HepG2 (cell line): Measurements from ENCODE around the gene GNG3. TPM values are rescaled to one million over a fixed set of nuclear protein-coding genes. Genes with fewer than 3 reads are reported as not detected.

Experiments used
- ATAC-seq: fragments of 200-7000 bp; cut with Tn5 transposase; 3 replicates; pipeline ENCODE4 v1.9.1; 2020; ENCODE audit warnings: mild to moderate bottlenecking, moderate library complexity
- BruUV-seq: library from RNA; stranded (reverse); fragments of 400-500 nt; replicated peaks from 2 replicates; lab custom pipeline; 2021; lab: Mats Ljungman, UMichigan
- CTCF ChIA-PET: fragments of 300-600 bp; formaldehyde crosslinking; extraction: SDS; loops from one replicate; lab custom pipeline; 2021; ENCODE audit warnings: low total read pairs, inconsistent platforms, low intra/inter-chr PET ratio; lab: Yijun Ruan, JAX
- POLR2A ChIA-PET: fragments of 350-600 bp; sonication (Branson Sonifier 250); formaldehyde crosslinking; loops from one replicate; lab custom pipeline; 2020; ENCODE audit warnings: antibody characterized with exemption, inconsistent platforms; lab: Yijun Ruan, JAX
- DNase-seq: peaks from one replicate; pipeline ENCODE4 v3.0.0-alpha.2; 2015; ENCODE audit warnings: low spot score
- FAIRE-seq: peaks from 3 replicates; lab custom pipeline; 2011; peaks lifted over from hg19 to GRCh38; lab: Jason Lieb, UNC
- H2AFZ ChIP-seq: one replicate; pipeline ENCODE4 v1.6.1; 2011; ENCODE audit warnings: low read length, inconsistent platforms
- H3K27ac ChIP-seq: fragments of 300-600 bp; 3 replicates; pipeline ENCODE4 v1.8.0; 2011; ENCODE audit warnings: mixed run types, mild to moderate bottlenecking, mixed read lengths, low read length, inconsistent platforms; ENCODE audit not compliant: insufficient read depth; ENCODE audit errors: extremely low read length
- H3K27me3 ChIP-seq, 2 experiments: fragments of 200-600 bp in 1 of 2; 2 replicates in 1 of 2; 3 replicates in 1 of 2; pipeline versions ENCODE4 v1.6.0 to v1.8.0; 2011; ENCODE audit warnings: low read length in 2 of 2, mild to moderate bottlenecking in 2 of 2, moderate library complexity in 2 of 2, inconsistent platforms in 1 of 2; ENCODE audit not compliant: insufficient read depth in 2 of 2, control insufficient read depth in 1 of 2
- H3K36me3 ChIP-seq, 2 experiments: fragments of 200-600 bp in 1 of 2; replicated peaks in 1 of 2; 2 replicates in 1 of 2; 3 replicates in 1 of 2; pipeline versions ENCODE4 v1.5.1 to v1.8.0; 2011; ENCODE audit warnings: low read length in 2 of 2, inconsistent platforms in 1 of 2; ENCODE audit not compliant: insufficient read depth in 2 of 2, control insufficient read depth in 1 of 2
- H3K4me1 ChIP-seq: 2 replicates; pipeline ENCODE4 v1.5.1; 2012; ENCODE audit warnings: low read length, inconsistent platforms; ENCODE audit not compliant: insufficient read depth
- H3K4me2 ChIP-seq: 2 replicates; pipeline ENCODE4 v1.6.0; 2011; ENCODE audit warnings: low read depth, low read length, inconsistent platforms
- H3K4me3 ChIP-seq, 3 experiments: fragments of 200-600 bp in 1 of 3; sonication (generic), shearing (Covaris generic) in 1 of 3; replicated peaks in 1 of 3; 2 replicates each; pipeline ENCODE4 v1.5.1; 2011 to 2016; ENCODE audit warnings: low read length in 3 of 3, inconsistent platforms in 2 of 3, low read depth in 2 of 3, mild to moderate bottlenecking in 2 of 3, control low read depth in 1 of 3, mixed read lengths in 1 of 3; ENCODE audit not compliant: insufficient read depth in 1 of 3
- H3K79me2 ChIP-seq: one replicate; pipeline ENCODE4 v1.6.1; 2011; ENCODE audit warnings: low read length, inconsistent platforms; ENCODE audit not compliant: insufficient read depth
- H3K9ac ChIP-seq: 2 replicates; pipeline ENCODE4 v1.6.0; 2011; ENCODE audit warnings: mild to moderate bottlenecking, low read depth, low read length, inconsistent platforms; ENCODE audit not compliant: insufficient read depth
- H3K9me3 ChIP-seq: 2 replicates; pipeline ENCODE4 v1.5.1; 2012; ENCODE audit warnings: mild to moderate bottlenecking, low read length
- H4K20me1 ChIP-seq: 2 replicates; pipeline ENCODE4 v1.6.0; 2011; ENCODE audit warnings: inconsistent platforms, mild to moderate bottlenecking, low read length, moderate library complexity; ENCODE audit not compliant: insufficient read depth
- EED ChIP-seq: sonication (generic); formaldehyde crosslinking; IDR thresholded peaks from 2 replicates; pipeline ENCODE4 v1.5.0; 2020; ENCODE audit warnings: mild to moderate bottlenecking, missing genetic modification reagents
- GABPB1 ChIP-seq: IDR thresholded peaks from 2 replicates; pipeline ENCODE4 v1.6.1; 2016; ENCODE audit warnings: mild to moderate bottlenecking, missing genetic modification reagents, moderate library complexity, missing compliant biosample characterization
- HNF4A ChIP-seq: sonication (generic); formaldehyde crosslinking; IDR thresholded peaks from 2 replicates; pipeline ENCODE4 v1.4.0; 2020; ENCODE audit warnings: missing genetic modification reagents
- HOXA3 ChIP-seq: sonication (generic); formaldehyde crosslinking; IDR thresholded peaks from 2 replicates; pipeline ENCODE4 v1.5.0; 2020; ENCODE audit warnings: missing genetic modification reagents
- MAX ChIP-seq: IDR thresholded peaks from 2 replicates; pipeline ENCODE4 v1.6.1; 2012; ENCODE audit warnings: inconsistent platforms
- MAZ ChIP-seq, 2 experiments: sonication (generic) in 1 of 2; formaldehyde crosslinking in 1 of 2; IDR thresholded peaks; 2 replicates each; pipeline versions ENCODE4 v1.5.0 to v1.6.1; 2012 to 2020; ENCODE audit warnings: low read depth in 2 of 2, mild to moderate bottlenecking in 2 of 2, borderline replicate concordance in 1 of 2, improper control_type of control experiment in 1 of 2, low read length in 1 of 2, missing genetic modification reagents in 1 of 2, moderate library complexity in 1 of 2
- NR2C2 ChIP-seq: sonication (generic); formaldehyde crosslinking; IDR thresholded peaks from 2 replicates; pipeline ENCODE4 v1.4.0; 2020; ENCODE audit warnings: missing genetic modification reagents, mild to moderate bottlenecking, moderate library complexity, borderline replicate concordance
- NR2F6 ChIP-seq, 2 experiments: IDR thresholded peaks; 2 replicates each; pipeline ENCODE4 v1.6.1; 2016; ENCODE audit warnings: antibody characterized with exemption in 1 of 2, mild to moderate bottlenecking in 1 of 2
- PHF21A ChIP-seq: sonication (generic); formaldehyde crosslinking; IDR thresholded peaks from 2 replicates; pipeline ENCODE4 v1.5.0; 2020; ENCODE audit warnings: mild to moderate bottlenecking, missing genetic modification reagents
- POLR2A ChIP-seq, 2 experiments: IDR thresholded peaks; 2 replicates each; pipeline ENCODE4 v1.6.1; 2011; ENCODE audit warnings: low read depth in 2 of 2, low read length in 2 of 2, mild to moderate bottlenecking in 1 of 2, moderate library complexity in 1 of 2; ENCODE audit not compliant: insufficient read depth in 1 of 2
- SALL2 ChIP-seq: sonication (generic); formaldehyde crosslinking; IDR thresholded peaks from 2 replicates; pipeline ENCODE4 v1.8.1; 2023; ENCODE audit warnings: mild to moderate bottlenecking, missing genetic modification reagents, inconsistent platforms
- SAP130 ChIP-seq: IDR thresholded peaks from 2 replicates; pipeline ENCODE4 v1.6.1; 2016; ENCODE audit warnings: low read depth
- TOPORS ChIP-seq: sonication (generic); formaldehyde crosslinking; IDR thresholded peaks from 2 replicates; pipeline ENCODE4 v1.8.0; 2023; ENCODE audit warnings: mild to moderate bottlenecking, missing genetic modification reagents
- ZKSCAN8 ChIP-seq: IDR thresholded peaks from 2 replicates; pipeline ENCODE4 v1.6.1; 2016; ENCODE audit warnings: borderline replicate concordance, missing genetic modification reagents, missing compliant biosample characterization
- ZNF263 ChIP-seq: sonication (generic); formaldehyde crosslinking; IDR thresholded peaks from 2 replicates; pipeline ENCODE4 v1.4.0; 2020; ENCODE audit warnings: missing genetic modification reagents
- ZNF333 ChIP-seq: sonication (generic); formaldehyde crosslinking; IDR thresholded peaks from 2 replicates; pipeline ENCODE4 v1.4.0; 2020; ENCODE audit warnings: mild to moderate bottlenecking, missing genetic modification reagents, borderline replicate concordance
- ZNF574 ChIP-seq: sonication (generic); formaldehyde crosslinking; IDR thresholded peaks from 2 replicates; pipeline ENCODE4 v1.4.0; 2020; ENCODE audit warnings: missing genetic modification reagents
- WGBS: methylation state at CpG from one replicate; pipeline ENCODE4 v1.1.6; 2017; ENCODE audit warnings: low lambda C conversion rate; 5-methylcytosine and 5-hydroxymethylcytosine counted together
- in situ Hi-C: cut with HindIII; loops from 2 replicates; pipeline ENCODE4 v1.10.0; 2017; ENCODE audit warnings: low pct_unique_long_range_greater_than_20kb; ENCODE audit not compliant: extremely low pct_ligation_motif_present
- intact Hi-C: fragments of 100-400 bp; cut with micrococcal nuclease; formaldehyde crosslinking; loops from one replicate; pipeline ENCODE4 v1.10.0; 2022; ENCODE audit not compliant: unreplicated experiment
- polyA plus RNA-seq, 8 experiments: library from polyadenylated mRNA; depleted of rRNA in 3 of 8; stranded (reverse) in 7 of 8; unstranded in 1 of 8; fragments of >200 nt; fragmentation: Illumina TruSeq in 4 of 8; extraction: Trizol in 4 of 8; gene quantifications; 2 replicates each; pipeline versions ENCODE4 v1.2.1 to v1.2.3, GENCODE V29; 2011 to 2016; ENCODE audit warnings: low read depth in 4 of 8, missing spikeins in 1 of 8, mixed read lengths in 1 of 8; ENCODE audit not compliant: insufficient read depth in 1 of 8
- total RNA-seq, 5 experiments: library from RNA; depleted of rRNA; stranded (reverse); fragments of >200 nt; fragmentation: Illumina TruSeq; extraction: Trizol; gene quantifications; 2 replicates each; pipeline ENCODE4 v1.2.3, GENCODE V29; 2016; ENCODE audit warnings: low read depth in 1 of 5

GNG3 gene
- total and polyA plus RNA-seq, 2 of the 13 experiments (the other 11 are each of a cell fraction or from before 2014, with no cell fraction given): not detected

- no peak for TF ChIP-seq EED (CRISPR knock-in tag)
- no peak for TF ChIP-seq TOPORS
Measured at GRCh38 chr11:62667460-62667859, 40.0 kb upstream of the GNG3 start (continued).

- no TSS peak for BruUV-seq
- CTCF ChIA-PET: no interaction called here
- no peaks in the 10 kb centered on the region; a peak in 1 of 5 replicates for H3K27me3 ChIP-seq
- DNase-seq (peak; percentile 47), ATAC-seq (peak; percentile 7), FAIRE-seq (peak; percentile 60)
- H3K79me2 ChIP-seq: peaks cover 49% of the 10 kb centered on the region
- 66% methylated on average over 4 of the region's 4 CpGs for WGBS
- H2AFZ ChIP-seq: no peak overlapping the region
- in situ Hi-C loops: no loop called here
- POLR2A ChIA-PET: interaction anchor here (1.4 to 6.6 kb wide), 12 partner anchors 11 to 172 kb away, joined by 3 to 53 read pairs (median 10); partner anchors contain the start of genes B3GAT3, GANAB, INTS5 and MTA2
- peak overlapping the region in 1 of 3 experiments; percentile 38; a peak in 1 of 6 replicates for H3K4me3 ChIP-seq
- H3K9me3 ChIP-seq: no peaks in the 10 kb centered on the region
- peaks cover 68% of the 10 kb centered on the region for H3K4me1 ChIP-seq
- H3K36me3 ChIP-seq: peaks cover 0 to 10% of the 10 kb centered on the region in 2 experiments; a peak in 2 of 5 replicates
- TF ChIP-seq SALL2 (CRISPR knock-in tag) (no peak), HNF4A (CRISPR knock-in tag) (peak; percentile 33; the same call in 1 of the 2 replicates), HOXA3 (CRISPR knock-in tag) (peak; percentile 39), NR2F6 (IDR thresholded peaks at IDR 0.05) (peak; percentile 36; the same call in 1 of the 2 replicates), NR2F6 (CRISPR knock-in tag; IDR thresholded peaks at IDR 0.05) (peak; percentile 46; the same call in 1 of the 2 replicates), SAP130 (CRISPR knock-in tag) (0 out of 2 replicates have a peak, but pooled peaks have one; percentile 11), GABPB1 (CRISPR knock-in tag) (no peak), NR2C2 (CRISPR knock-in tag) (0 out of 2 replicates have a peak, but pooled peaks have one; percentile 41), MAZ (IDR thresholded peaks at IDR 0.05; ENCODE audit: borderline replicate concordance, low read depth, low read length) (no peak), MAZ (CRISPR knock-in tag; IDR thresholded peaks at IDR 0.05; ENCODE audit: low read depth) (no peak), PHF21A (CRISPR knock-in tag) (peak; percentile 37; the same call in 1 of the 2 replicates), ZKSCAN8 (CRISPR knock-in tag) (peak; percentile 32; the same call in 1 of the 2 replicates), ZNF333 (CRISPR knock-in tag) (no peak), POLR2A (IDR thresholded peaks at IDR 0.05; ENCODE audit: insufficient read depth in 1 of 2, low read depth in 2 of 2, low read length in 2 of 2) (0 out of 4 replicates have a peak, but pooled peaks of 1 of the 2 experiments have one; percentile 14), MAX (0 out of 2 replicates have a peak, but pooled peaks have one; percentile 10), ZNF574 (peak; percentile 59), ZNF263 (0 out of 2 replicates have a peak, but pooled peaks have one; percentile 24)
- H3K9ac ChIP-seq: peak overlapping the region; percentile 33; the same call in 1 of the 2 replicates
- no peaks in the 10 kb centered on the region; the same call in none of the 2 replicates for H4K20me1 ChIP-seq
- H3K27ac ChIP-seq: peak overlapping the region; percentile 45
- H3K4me2 ChIP-seq: peak overlapping the region; percentile 56
- intact Hi-C loops: no loop called here
Measured at GRCh38 chr11:62669420-62670161, 37.9 kb upstream of the GNG3 start.
